ENCODE results near the gene ASIC4.

The ASIC4 gene

GRCh38 chr2:219514836-219515235 is 554 bp downstream of the ASIC4 start:
- DNase-seq (ENCODE audit: low spot score): no peak

DNA sequence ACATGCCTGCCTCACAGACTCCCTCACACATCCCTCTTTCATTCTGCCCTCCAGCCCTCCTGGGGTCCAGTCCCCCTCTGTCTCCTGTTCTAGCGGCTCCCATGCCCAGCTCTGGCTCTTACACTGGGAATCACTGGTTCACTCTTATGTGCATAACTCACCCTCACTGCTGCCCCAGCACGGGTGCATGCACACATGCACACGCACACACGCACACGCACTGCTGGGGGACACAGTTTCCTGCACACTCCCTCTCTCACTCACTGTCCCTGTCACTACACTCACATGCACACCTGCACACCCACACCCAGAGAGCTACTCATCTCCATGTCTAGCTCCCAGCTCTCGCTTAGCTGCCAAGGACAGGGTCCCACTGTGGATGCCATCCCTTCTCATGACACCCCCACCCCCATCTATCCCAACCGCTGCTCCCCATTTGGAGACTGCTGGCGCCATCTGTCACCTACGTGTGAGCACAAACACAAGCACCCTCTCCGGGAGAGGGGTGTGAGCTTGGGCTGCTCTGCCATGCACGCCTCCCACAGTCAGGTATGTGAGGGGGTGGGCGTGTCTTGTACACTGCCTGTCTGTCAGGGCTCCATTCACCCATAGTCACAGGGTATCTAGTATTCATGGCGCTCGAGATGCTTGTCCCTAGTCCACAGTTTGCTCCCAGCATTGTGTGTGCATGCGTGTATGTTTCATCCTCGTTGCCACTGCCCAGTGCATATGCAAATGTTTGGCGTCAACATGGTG is 1.8 kb downstream of the ASIC4 start:
- DNase-seq (ENCODE audit: low spot score): no peak

DNA sequence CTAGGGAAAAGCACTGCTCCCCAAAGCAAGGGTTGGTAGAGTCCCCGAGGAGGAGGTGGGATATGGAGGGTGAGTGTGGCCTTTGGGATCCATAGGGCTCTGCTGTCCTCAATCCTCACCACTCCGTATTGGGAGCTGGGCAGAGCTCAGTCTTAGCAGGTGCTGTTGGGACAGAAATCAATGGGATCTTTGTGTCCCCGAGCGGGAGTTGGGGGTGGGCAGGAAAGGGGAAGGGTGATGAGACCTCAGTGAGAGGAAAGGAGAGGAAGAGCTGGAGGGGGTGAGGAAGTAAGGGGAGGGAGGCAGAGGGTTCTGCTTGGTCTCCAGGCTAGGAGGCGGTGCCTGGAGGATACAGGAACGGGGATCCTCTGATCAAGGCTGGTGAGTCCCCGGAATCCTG is 2.6 kb downstream of the ASIC4 start:
- no peak for DNase-seq (ENCODE audit: low spot score)

DNA sequence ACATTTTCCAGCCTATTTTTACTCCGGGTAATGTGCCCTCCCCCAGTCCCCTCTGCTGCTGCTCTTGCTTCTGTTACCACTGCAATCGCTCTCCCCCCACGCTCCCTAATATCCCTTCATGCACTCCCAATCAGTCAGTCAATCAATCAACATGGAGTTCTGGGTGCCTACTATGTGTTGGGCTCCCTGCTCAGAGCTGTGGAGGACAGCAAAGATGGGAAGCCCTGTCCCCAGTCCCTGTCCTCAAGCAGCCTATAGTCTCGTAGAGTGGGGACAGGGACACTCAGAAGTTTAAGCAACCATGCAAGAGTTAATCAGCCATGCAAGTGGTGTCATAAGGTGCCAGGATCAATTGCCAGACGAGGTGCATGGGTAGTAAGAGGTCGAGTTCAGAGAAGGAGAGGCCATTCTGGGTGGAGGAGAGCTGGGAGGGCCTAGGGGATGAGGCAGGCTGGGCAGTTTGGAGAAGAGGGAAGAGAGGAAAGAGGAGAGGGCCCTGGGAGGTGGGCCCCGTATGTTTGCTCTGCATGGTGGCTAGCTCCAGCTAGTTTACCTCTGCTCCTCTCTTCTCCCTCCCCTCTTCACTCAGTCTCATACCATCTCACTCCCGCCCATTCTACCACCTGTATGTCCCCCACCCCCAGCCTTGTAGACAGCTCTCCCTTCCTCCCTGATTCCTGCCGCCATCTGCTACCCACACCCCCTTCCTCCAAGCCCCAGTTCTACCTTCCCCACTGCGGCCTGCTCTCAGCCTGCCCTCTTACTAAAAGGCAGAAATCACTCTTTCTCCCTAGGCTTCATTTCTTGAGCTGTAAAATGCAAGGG is 3.9 kb downstream of the ASIC4 start:
- DNase-seq (ENCODE audit: low spot score): no peak

GRCh38 chr2:219519526-219519916 is 5.2 kb downstream of the ASIC4 start:
- DNase-seq (ENCODE audit: low spot score): no peak

- no peak for DNase-seq (ENCODE audit: low spot score)
These were observed 5.8 kb downstream of the ASIC4 start for GRCh38 chr2:219520079-219520478.

DNA sequence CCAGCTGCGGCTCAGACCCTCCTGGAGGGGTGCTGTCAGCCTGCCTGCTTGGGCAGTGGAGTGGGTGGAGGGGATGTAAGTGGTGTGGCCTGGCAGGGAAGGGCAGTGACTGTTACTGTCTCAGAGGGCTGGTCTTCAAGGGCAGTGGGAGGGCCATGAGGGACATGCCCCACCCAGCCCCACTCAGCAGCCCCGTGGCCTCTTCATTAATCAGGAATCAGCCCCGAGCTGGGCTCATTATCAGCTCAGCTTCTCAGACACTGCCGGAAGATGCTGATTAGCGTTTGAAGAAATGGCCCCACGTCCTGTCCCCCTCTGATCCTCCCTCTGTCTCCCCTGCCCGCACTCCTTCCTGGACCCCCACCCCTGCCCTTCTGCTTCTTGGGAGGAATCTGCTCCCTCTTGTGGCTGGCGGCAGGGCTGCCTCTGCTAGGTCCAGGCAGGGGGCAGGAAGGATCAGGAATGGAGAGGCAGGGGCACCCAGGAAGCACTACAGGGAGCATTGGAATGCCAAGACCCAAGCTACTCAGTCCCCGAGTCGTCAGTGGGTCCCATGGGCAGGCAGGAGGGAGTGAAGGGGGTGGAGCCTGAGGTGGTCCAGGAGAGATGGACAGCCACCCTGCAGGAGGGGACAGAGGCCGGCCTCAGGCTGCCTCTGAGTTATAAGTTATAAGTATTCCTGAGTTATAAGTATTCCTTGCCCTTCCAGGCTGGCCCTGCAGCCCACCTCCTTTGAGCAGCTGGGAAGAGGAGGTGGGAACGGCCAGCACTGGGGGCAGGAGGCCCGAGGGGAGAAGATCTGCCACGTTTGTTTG is 7.0 kb downstream of the ASIC4 start:
- DNase-seq (ENCODE audit: low spot score): peak; percentile 83

DNA sequence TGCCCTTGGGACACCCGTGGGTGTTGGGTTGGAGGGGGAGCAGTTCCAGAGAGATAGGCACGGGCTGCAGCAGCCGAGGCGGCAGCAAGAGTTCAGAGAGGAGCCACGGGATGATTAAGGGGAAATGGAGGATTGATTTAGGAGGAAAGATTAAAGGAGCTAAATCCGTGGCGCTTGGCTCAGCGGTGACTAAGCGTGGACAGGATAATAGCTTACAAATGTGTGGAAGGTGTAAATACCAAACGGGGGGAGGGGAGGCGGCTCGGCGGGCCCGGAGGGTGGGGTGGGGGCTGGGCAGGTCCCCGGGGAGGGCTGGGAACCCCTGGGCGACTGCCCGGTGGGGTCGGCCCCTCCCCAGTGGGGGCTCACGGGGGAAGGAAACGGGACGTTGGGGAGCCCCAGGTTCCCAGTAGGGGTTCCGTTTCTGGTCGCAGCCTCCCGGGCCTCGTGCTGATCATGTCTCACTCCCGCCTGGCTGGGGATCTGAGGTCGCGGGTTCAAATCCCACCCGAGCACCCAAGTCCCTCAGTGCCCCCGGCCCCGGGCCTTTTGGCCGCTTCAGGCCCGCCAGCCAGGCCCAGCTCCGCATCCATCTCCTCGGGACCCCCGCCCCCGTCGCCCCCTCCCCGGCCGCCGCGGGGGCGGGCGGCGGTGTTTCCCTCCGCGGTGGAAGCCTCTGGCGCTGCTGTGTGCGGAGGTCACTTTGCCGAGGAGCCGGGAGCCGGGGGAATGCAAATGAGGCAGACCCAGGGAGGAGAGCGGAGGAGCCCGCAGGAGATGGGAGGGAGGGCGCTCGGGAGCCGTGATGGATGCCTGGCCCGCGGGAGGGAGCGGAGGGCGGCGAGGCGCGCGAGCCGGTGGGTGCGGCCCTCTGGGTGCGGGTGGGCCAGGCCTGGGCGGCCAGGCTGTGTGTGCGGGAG is 8.1 kb downstream of the ASIC4 start:
- peak; percentile 77 for DNase-seq (ENCODE audit: low spot score)

GRCh38 chr2:219523031-219523671 is 8.9 kb downstream of the ASIC4 start:
- no peak for DNase-seq (ENCODE audit: low spot score)

- DNase-seq (ENCODE audit: low spot score): no peak
These were observed 10.5 kb downstream of the ASIC4 start for GRCh38 chr2:219524817-219525216.

DNA sequence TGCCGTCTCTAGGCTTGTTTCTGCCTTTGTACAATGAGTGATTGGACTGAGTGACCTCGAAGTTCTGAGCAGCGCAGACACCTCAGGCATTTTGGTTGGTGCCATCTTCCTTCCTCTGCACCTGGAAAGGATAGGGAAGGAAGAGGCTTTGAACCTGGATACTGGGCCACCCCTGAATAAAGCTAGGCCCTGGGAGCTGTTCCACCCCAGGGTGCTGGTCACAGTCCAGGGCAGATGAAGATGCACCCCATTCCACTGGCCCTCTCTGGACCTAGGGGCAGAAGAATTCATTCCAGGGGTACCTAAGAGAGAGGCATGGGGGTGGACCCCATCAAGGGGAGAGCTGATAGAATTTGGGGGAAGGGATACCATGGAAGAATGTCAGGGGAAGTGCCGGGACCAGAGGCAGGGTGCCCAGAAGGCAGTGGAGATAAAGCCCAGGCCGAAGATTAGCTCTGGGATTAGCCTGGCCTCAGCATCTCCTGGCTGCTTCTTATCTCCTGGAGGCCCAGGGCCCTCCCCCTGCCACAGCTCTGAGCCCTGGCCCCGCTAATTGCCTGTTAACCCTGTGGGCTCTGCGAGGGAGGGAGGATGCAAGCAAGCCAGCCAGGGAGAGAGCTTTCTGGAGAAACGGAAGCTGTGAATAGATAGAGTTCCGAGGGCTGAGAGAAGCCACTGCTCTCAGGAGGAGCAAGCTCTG is 11.4 kb downstream of the ASIC4 start:
- no peak for DNase-seq (ENCODE audit: low spot score)

- DNase-seq (ENCODE audit: low spot score): no peak
These were observed 12.2 kb downstream of the ASIC4 start for GRCh38 chr2:219526320-219527075.

DNA sequence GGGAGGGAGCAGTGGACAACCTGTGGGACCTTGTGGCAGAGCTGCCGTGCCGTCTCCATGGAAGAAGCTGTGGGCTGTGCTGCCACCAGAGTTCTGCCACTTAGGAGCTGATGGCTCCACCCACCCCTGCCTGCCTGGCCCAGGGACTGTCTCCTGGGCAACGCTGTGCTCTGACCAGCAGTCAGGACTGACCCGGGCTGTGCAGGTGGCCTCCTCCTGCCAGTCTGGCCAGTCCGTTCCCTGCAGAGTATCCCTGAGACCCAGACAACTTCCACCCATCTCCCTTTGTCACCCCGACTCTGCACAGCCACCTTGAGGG is 12.8 kb downstream of the ASIC4 start:
- DNase-seq (ENCODE audit: low spot score): no peak

DNA sequence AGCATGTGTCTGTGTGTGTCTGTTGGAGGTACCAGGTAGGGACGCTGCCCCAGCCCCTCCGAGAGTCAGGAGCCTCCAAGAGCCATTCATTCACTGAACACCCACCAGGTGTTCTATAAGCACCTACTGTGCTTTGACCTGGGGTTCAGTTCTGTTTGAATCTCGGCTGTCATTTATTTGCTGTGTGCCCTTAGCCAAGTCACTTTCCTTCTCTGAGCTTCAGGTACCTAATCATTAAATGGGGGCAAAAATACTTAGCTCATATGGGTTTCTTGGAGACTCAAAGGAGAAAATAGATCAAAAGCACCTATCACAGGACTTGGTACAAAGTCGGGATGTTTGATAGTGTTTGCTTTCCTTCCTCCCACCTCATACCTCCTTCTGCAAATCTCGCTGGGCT is 13.2 kb downstream of the ASIC4 start:
- DNase-seq (ENCODE audit: low spot score): no peak

DNA sequence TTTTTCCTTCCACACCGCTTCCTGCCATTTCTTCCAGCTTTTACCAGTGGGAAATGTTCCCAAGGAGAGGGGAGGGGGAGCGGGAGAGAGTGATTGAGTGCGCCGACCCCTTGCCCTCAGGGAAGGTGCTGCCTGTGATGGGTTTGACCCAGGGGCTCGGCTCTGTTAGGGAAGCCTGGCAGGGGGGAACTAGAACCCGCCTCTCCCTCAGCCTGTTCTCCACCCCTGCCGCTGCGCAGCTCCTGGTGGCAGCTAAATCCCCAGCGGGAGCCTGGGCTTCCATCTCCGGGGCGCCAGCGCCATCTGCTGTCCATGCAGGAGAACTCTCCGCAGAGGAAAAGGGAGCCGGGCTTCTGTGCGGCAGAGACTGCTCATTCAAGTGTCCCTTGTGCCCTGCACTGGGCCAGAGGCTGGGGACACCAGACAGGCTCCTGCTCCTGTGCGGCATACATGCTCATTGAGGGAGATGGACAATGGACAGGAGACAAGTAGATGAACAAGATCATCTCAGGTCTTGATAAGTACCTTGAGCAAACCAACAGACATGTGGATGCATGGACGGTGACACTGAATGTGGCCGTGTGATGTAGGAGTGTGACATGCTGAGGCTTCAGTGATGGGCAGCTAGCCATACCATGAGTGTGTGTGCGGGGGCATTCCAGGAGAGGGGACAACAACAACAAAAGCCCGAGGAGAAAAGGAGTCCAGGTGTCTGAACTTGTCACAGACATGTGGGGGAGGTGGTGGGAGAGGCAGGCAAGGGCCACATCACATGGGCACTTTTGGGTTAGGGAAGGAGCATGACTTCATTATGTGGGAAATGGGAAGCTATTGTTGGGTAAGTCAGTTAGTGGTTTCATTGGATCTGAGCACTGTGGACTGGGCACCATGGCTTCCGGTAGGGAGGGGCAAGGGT is 16.0 kb downstream of the ASIC4 start:
- DNase-seq (ENCODE audit: low spot score): peak; percentile 94

DNA sequence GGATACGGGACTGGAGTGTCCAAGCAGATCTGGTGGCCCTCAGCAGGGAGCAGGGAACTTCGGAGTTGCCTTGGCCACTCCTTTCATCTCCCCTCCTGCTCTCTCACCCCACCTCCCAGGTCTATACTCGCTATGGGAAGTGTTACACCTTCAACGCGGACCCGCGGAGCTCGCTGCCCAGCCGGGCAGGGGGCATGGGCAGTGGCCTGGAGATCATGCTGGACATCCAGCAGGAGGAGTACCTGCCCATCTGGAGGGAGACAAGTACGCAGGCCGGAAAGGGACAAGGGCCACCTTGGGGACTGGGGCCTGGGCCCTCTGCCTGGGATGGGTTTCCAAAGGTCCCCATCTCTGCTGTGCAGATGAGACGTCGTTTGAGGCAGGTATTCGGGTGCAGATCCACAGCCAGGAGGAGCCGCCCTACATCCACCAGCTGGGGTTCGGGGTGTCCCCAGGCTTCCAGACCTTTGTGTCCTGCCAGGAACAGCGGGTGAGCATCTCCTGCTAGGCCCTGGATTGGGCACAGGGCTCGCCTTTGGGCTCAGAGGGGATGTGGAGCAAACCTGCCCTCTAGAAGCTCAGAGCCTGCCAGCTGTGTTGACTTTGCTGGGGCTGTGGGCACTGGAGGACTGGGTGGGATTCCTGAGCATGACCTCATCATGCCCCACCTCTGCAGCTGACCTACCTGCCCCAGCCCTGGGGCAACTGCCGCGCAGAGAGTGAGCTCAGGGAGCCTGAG is 17.5 kb downstream of the ASIC4 start:
- no peak for DNase-seq (ENCODE audit: low spot score)

- no peak for DNase-seq (ENCODE audit: low spot score)
These were observed 18.0 kb downstream of the ASIC4 start for GRCh38 chr2:219532378-219532649.

- no peak for DNase-seq (ENCODE audit: low spot score)
These were observed 19.8 kb downstream of the ASIC4 start for GRCh38 chr2:219533930-219534661.

Measured in AG08396 (cell line).